ENCODE data around the gene PDHA1.
A peak's percentile ranks its signal among the peaks of the same experiment; 100 is the strongest.

PDHA1 gene

DNA sequence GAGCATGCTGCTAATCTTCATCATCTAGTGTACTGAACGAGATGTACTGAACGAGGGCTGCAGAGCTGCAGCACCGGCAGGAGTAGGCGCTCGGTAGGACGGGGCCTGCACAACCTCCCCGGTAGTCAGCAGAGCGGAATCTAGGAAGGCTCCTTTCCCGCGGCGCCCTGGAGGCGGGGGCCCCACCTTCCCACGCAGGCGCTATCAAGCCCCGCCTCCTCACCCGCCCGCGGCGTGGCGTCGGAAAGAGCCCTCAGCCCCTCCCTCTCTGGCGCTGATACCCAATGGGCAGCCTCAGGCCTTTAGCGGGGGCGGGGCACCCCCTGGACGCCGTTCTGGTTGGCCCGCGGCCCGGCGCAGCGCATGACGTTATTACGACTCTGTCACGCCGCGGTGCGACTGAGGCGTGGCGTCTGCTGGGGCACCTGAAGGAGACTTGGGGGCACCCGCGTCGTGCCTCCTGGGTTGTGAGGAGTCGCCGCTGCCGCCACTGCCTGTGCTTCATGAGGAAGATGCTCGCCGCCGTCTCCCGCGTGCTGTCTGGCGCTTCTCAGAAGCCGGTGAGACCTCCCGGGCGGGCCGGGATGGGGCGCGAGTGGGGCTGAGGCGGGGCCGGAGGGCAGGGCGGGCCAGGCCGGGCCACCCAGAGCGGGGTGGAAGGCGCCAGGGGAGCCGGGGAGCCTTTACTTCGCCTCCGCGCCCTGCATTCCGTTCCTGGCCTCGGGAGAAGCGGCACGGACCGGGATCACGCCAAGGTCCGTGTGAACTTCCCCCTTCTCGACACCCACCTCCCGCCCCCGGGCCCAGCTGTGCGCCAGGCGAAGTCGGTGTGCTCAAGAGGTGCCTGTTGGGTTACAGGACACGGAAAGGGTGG, at the start of gene PDHA1:
TSS of gene PDHA1 (plus strand) at position 393 of the 874 bp plus-strand sequence. CDS start at position 504, 111 bp downstream.
- TF ChIP-seq, protein P1, sequence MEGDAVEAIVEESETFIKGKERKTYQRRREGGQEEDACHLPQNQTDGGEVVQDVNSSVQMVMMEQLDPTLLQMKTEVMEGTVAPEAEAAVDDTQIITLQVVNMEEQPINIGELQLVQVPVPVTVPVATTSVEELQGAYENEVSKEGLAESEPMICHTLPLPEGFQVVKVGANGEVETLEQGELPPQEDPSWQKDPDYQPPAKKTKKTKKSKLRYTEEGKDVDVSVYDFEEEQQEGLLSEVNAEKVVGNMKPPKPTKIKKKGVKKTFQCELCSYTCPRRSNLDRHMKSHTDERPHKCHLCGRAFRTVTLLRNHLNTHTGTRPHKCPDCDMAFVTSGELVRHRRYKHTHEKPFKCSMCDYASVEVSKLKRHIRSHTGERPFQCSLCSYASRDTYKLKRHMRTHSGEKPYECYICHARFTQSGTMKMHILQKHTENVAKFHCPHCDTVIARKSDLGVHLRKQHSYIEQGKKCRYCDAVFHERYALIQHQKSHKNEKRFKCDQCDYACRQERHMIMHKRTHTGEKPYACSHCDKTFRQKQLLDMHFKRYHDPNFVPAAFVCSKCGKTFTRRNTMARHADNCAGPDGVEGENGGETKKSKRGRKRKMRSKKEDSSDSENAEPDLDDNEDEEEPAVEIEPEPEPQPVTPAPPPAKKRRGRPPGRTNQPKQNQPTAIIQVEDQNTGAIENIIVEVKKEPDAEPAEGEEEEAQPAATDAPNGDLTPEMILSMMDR (IDR thresholded peaks at IDR 0.05; ENCODE audit: low read depth, low read length): no peak
- peak; percentile 90 to 93 for DNase-seq (ENCODE audit: low read depth in 2 of 2)
- H3K4me3 ChIP-seq (replicated peaks in 1 of 2; ENCODE audit: low read depth in 2 of 2, low read length in 2 of 2): peak within 1 kb of the TSS; percentile 74 to 75

DNA sequence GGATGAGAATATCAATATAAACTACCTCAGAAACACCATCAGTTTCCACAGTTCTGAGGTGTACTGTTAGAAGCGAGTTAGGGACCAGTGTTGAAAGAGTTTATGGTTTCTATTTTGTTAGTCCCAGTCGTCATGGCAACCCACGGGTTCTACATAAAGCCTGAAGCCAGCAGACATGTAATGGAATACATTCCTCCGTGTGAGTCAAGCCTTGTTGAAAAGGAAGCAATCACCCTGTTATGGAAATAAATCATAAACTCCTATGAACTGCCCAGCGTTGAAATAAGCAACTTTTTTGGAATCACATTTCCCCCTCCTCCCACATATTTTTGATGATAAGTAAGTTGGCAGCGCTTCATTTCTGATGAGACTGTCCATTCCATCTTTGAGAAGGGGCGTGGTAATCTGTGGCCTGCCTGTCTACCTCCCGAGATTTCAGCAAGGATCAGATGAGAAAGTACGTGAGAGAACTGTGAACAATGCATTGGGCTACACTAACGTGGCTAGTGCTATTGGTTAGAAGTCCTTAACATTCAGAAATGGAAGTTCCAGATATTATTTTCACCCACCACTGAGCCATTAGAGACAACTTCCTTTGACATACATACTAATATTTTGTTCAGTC, 40.4 kb upstream of the PDHA1 start:
- no peak overlapping the region for H3K4me3 ChIP-seq (replicated peaks in 1 of 2; ENCODE audit: low read depth in 2 of 2, low read length in 2 of 2)
- DNase-seq (ENCODE audit: low read depth in 2 of 2): peak; percentile 64 to 79
- TF ChIP-seq, protein P1 (IDR thresholded peaks at IDR 0.05; ENCODE audit: low read depth, low read length): no peak

DNA sequence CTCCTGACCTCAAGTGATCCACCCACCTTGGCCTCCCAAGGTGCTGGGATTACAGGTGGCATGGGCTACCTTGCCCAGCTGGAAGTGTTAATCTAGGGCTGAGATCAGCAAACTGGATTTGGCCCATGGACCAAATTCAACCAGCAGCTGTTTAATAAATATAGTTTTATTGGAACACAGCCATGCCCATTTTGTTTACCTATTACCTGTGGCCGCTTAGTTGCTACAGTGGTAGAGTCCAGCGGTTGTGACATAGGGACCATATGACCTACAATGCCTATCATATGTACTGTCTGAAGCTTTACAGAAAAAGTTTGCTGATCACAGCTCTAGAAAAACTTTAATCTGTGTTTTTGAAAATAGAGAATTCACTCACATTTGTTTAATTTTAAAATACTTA, 17.2 kb upstream of the PDHA1 start:
- no peak for DNase-seq (ENCODE audit: low read depth in 2 of 2)
- H3K4me3 ChIP-seq (replicated peaks in 1 of 2; ENCODE audit: low read depth in 2 of 2, low read length in 2 of 2): no peak overlapping the region
- TF ChIP-seq, protein P1 (IDR thresholded peaks at IDR 0.05; ENCODE audit: low read depth, low read length): no peak

DNA sequence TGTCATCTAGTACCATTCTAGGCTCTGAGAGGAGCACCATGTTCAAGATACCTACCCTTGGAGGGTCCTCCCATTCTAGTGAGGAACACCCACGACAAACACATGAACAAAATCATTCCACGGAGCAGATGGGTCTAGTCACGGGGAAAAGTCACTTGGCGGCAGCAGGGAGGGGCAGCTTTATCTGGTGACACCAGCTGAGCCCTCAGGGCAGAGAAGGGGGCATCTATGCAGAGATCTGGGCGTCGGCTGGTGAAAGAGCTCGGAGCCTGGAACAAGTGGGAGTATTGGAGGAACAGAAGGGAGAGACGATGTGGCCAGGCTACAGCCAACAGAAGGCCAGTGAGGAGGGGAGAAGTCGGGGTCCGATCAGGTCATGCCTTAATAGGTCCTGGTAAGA, 11.9 kb upstream of the PDHA1 start:
- no peak for DNase-seq (ENCODE audit: low read depth in 2 of 2)
- H3K4me3 ChIP-seq (replicated peaks in 1 of 2; ENCODE audit: low read depth in 2 of 2, low read length in 2 of 2): no peak overlapping the region
- TF ChIP-seq, protein P1 (IDR thresholded peaks at IDR 0.05; ENCODE audit: low read depth, low read length): no peak

DNA sequence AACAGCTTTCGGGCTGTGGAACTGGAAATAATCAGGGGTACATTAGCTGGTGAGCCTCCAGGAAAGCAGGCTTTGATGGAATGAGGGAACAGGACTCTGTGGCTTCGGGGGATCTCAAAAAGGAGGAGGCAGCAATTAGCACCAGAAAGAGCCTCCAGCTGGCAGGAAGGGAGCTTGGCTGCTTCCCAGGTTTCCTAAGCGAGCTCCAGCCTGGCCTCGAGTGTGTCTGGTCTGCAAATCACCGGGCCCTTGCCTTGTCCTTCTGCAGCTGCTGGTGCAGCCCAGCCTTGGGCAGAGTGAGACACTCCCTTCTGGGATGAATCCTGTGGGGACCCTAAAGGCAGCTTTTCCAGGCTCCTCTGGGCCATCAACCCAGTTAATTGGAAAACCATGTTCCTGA, 10.7 kb upstream of the PDHA1 start:
- H3K4me3 ChIP-seq (replicated peaks in 1 of 2; ENCODE audit: low read depth in 2 of 2, low read length in 2 of 2): no peak overlapping the region
- peak; percentile 18 to 39 for DNase-seq (ENCODE audit: low read depth in 2 of 2)
- TF ChIP-seq, protein P1 (IDR thresholded peaks at IDR 0.05; ENCODE audit: low read depth, low read length): no peak

DNA sequence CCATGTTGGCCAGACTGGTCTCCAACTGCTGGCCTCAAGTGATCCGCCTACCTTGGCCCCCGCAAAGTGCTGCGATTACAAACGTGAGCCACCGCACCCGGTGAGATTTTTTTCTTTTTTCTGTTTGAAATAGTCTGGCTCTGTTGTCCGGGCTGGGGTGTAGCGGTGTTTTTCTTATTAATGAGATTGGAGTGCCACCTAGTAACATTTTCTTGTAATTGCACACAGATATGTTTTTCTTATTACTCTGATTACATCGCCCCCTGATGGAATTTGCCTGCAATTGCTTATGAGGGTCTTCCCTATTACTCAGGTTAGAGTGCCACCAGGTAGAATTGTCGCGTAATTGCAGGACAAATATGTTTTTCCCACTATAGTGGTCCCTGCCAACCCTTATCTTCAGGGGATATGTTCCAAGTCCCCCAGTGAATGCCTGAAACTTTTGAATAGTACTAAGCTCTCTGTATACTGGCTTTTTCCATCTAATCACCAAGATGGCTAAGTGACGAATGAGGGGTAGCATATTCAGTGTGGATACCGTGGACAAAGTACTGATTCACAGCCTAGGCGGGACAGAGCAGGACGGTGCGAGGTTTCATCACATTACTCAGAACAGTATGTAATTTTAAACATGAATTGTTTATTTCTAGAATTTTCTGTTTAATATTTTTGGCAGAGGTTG, 8.6 kb upstream of the PDHA1 start:
- DNase-seq (ENCODE audit: low read depth in 2 of 2): peak in 1 of 2 donors; percentile 49
- TF ChIP-seq, protein P1 (IDR thresholded peaks at IDR 0.05; ENCODE audit: low read depth, low read length): peak; percentile 27

More for the DNA sequence above, 8.6 kb upstream of the PDHA1 start:
- H3K4me3 ChIP-seq (replicated peaks in 1 of 2; ENCODE audit: low read depth in 2 of 2, low read length in 2 of 2): no peak overlapping the region

All from cardiac fibroblast (primary cell).